Neural progenitor cell (in vitro differentiated cells): ENCODE data around the gene MYLK4.

Experiments
- CTCF ChIP-seq: fragments of 200-600 bp; sonication (generic); IDR thresholded peaks from 2 replicates; pipeline ENCODE4 v1.5.1; 2017; ENCODE audit warnings: antibody characterized with exemption, mild to moderate bottlenecking
- EZH2 ChIP-seq: fragments of 200-600 bp; sonication (generic); IDR thresholded peaks from 2 replicates; pipeline ENCODE4 v1.6.1; 2017; ENCODE audit warnings: antibody characterized with exemption, mild to moderate bottlenecking, moderate library complexity

GRCh38 chr6:2640551-2640950 lies 110.2 kb downstream of the MYLK4 start:
- TF ChIP-seq CTCF (no peak), EZH2 (no peak)
